Smooth muscle cell (in vitro differentiated cells): ENCODE results near the gene MDM2. TPM values are rescaled to one million over a fixed set of nuclear protein-coding genes. Genes with fewer than 3 reads are reported as not detected.

ENCODE experiments used
- DNase-seq: peaks from one replicate; lab custom pipeline; 2025; ENCODE audit not compliant: unreplicated experiment; lab: John Stamatoyannopoulos, UW
- H2AFZ ChIP-seq: fragments of 200-600 bp; sonication (generic); 2 replicates; pipeline ENCODE4 v1.6.0; 2016; ENCODE audit warnings: antibody characterized with exemption, low read depth, mild to moderate bottlenecking
- H3F3A ChIP-seq: fragments of 200-600 bp; sonication (generic); 2 replicates; pipeline ENCODE4 v1.6.0; 2017; ENCODE audit warnings: antibody characterized with exemption, low read depth
- H3K27ac ChIP-seq: fragments of 200-600 bp; sonication (generic); 2 replicates; pipeline ENCODE4 v1.5.1; 2016; ENCODE audit warnings: low read depth, mild to moderate bottlenecking
- H3K27me3 ChIP-seq: fragments of 200-600 bp; sonication (generic); 2 replicates; pipeline ENCODE4 v1.6.1; 2016; ENCODE audit warnings: low read depth, mild to moderate bottlenecking
- H3K36me3 ChIP-seq: fragments of 200-600 bp; sonication (generic); 2 replicates; pipeline ENCODE4 v1.5.1; 2016; ENCODE audit warnings: low read depth
- H3K4me1 ChIP-seq: fragments of 200-600 bp; sonication (generic); 2 replicates; pipeline ENCODE4 v1.5.1; 2016; ENCODE audit warnings: low read depth
- H3K4me2 ChIP-seq: fragments of 200-600 bp; sonication (generic); 2 replicates; pipeline ENCODE4 v1.6.0; 2016; ENCODE audit warnings: mild to moderate bottlenecking
- H3K4me3 ChIP-seq: fragments of 200-600 bp; sonication (generic); 2 replicates; pipeline ENCODE4 v1.5.1; 2016; ENCODE audit warnings: mild to moderate bottlenecking
- H3K79me2 ChIP-seq: fragments of 200-600 bp; sonication (generic); 2 replicates; pipeline ENCODE4 v1.6.0; 2016; ENCODE audit warnings: low read depth, mild to moderate bottlenecking
- H3K9ac ChIP-seq: fragments of 200-600 bp; sonication (generic); 2 replicates; pipeline ENCODE4 v1.6.0; 2016; ENCODE audit warnings: low read depth
- H3K9me3 ChIP-seq: fragments of 200-600 bp; sonication (generic); replicated peaks from 2 replicates; pipeline ENCODE4 v1.5.1; 2016; ENCODE audit warnings: low read depth
- H4K20me1 ChIP-seq: fragments of 200-600 bp; sonication (generic); 2 replicates; pipeline ENCODE4 v1.6.0; 2016; ENCODE audit warnings: low read depth
- WGBS: methylation state at CpG from one replicate; pipeline ENCODE4 v1.1.7; 2016; ENCODE audit warnings: low lambda C conversion rate; 5-methylcytosine and 5-hydroxymethylcytosine counted together
- polyA plus RNA-seq: library from polyadenylated mRNA; unstranded; fragments of >200 nt; fragmentation: Nextera tagmentation; extraction: Ambion mirVana; gene quantifications from 2 replicates; pipeline ENCODE4 v1.2.1, GENCODE V29; 2016
- total RNA-seq: library from RNA; depleted of rRNA; stranded (reverse); fragments of >200 nt; gene quantifications from 2 replicates; pipeline ENCODE4 v1.2.3, GENCODE V29; 2014
- TF ChIP-seq, protein P1 (sequence below): fragments of 200-600 bp; sonication (generic); IDR thresholded peaks from 2 replicates; pipeline ENCODE4 v1.5.1; 2017; ENCODE audit warnings: borderline replicate concordance, mild to moderate bottlenecking, antibody characterized with exemption; ENCODE audit not compliant: insufficient read depth, poor library complexity, severe bottlenecking

The MDM2 gene
- total and polyA plus RNA-seq, 2 experiments from 2014 or later = 43.4 to 189 TPM

DNA sequence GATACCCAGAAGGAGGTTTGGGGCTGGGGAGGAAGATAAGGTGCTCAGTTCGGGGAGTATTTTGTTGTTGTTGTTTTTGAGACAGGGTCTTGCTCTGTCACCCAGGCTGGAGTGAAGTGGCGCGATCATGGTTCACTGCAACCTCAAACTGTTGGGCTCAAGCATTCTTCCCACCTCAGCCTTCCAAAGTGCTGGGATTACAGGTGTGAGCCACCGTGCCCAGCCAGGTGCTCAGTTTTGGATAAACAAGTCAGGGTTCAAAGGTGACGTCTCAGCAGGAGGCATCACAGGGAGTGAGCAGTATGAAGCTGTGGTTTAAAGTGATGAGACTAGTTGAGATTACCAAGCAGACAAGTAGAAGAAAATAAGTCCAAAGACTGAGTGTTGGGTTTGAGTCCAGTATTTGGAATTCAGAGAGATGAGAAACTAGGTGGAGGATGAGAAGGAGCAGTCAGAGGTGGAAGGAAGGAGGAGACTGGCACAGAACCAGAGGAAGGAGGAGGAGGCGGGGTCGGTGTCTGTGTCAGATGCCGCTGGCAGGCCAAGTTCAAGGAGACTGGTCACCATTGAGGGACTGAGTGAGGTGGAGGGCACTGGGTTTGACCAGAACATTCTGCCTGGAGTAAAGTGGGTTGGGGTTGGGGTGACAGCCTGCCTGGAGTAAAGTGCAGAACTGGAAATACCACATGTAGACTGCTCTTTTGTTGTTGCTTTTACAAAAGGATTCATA is 45.9 kb upstream of the MDM2 start:
- Histone ChIP-seq H3K27ac (no peak overlapping the region), H3K36me3 (peaks cover 1% of the 10 kb centered on the region), H3K4me2 (no peak overlapping the region), H3K79me2 (no peaks in the 10 kb centered on the region), H4K20me1 (no peaks in the 10 kb centered on the region), H3K9me3 (no peaks in the 10 kb centered on the region), H2AFZ (no peak overlapping the region), H3F3A (no peaks in the 10 kb centered on the region), H3K4me1 (no peaks in the 10 kb centered on the region), H3K27me3 (no peaks in the 10 kb centered on the region), H3K4me3 (no peak overlapping the region), H3K9ac (no peak overlapping the region)
- no peak for DNase-seq
- TF ChIP-seq, protein P1, sequence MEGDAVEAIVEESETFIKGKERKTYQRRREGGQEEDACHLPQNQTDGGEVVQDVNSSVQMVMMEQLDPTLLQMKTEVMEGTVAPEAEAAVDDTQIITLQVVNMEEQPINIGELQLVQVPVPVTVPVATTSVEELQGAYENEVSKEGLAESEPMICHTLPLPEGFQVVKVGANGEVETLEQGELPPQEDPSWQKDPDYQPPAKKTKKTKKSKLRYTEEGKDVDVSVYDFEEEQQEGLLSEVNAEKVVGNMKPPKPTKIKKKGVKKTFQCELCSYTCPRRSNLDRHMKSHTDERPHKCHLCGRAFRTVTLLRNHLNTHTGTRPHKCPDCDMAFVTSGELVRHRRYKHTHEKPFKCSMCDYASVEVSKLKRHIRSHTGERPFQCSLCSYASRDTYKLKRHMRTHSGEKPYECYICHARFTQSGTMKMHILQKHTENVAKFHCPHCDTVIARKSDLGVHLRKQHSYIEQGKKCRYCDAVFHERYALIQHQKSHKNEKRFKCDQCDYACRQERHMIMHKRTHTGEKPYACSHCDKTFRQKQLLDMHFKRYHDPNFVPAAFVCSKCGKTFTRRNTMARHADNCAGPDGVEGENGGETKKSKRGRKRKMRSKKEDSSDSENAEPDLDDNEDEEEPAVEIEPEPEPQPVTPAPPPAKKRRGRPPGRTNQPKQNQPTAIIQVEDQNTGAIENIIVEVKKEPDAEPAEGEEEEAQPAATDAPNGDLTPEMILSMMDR = no peak
- 95% methylated on average over 8 of the region's 8 CpGs for WGBS

DNA sequence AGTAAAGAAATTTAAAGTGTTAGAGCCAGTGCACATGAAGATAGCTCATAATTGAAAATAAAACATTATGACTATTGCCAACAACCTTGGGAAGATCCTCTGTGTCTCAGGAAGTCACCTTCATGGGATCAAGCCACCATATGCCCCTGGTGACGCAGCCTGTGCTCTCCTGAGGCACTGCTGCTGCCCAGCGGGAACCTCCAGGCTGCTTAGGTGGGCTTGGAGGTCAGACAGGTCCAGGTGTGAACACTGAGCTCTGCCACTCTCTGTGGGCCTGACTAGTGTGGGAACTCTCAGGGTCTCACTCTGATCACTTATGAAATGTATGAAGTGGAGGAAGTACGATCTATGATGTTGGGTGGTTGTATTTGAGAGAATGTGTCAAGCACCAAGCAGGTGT is 45.3 kb upstream of the MDM2 start:
- 94% methylated on average over 3 of the region's 3 CpGs for WGBS
- no peaks in the 10 kb centered on the region for H3K9me3 ChIP-seq
- H3F3A ChIP-seq = no peaks in the 10 kb centered on the region
- no peak overlapping the region for H2AFZ ChIP-seq
- no peak overlapping the region for H3K4me3 ChIP-seq
- no peak overlapping the region for H3K27ac ChIP-seq
- TF ChIP-seq, protein P1 = no peak
- no peaks in the 10 kb centered on the region for H4K20me1 ChIP-seq
- DNase-seq = no peak
- no peak overlapping the region for H3K4me2 ChIP-seq
- H3K9ac ChIP-seq = no peak overlapping the region
- H3K79me2 ChIP-seq = no peaks in the 10 kb centered on the region
- H3K27me3 ChIP-seq = no peaks in the 10 kb centered on the region
- no peaks in the 10 kb centered on the region for H3K4me1 ChIP-seq
- no peaks in the 10 kb centered on the region for H3K36me3 ChIP-seq

DNA sequence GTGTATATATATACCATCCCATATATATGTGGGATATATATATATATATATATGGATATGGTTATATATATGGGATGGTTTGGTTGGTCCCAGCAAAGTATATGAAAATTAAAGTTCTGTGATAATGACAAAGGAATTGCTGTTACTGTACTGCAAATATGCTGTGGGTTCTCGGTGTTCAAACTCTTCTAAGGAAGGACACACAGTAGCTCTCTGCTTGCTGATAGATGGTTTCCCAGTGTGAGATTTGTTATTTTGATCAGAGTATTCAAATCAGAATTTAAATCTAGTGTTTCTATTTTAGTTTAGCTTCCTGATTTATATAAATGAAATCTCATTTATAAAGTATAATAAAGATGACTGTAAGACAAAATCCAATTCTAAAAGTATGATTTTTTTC is 42.3 kb upstream of the MDM2 start:
- no peaks in the 10 kb centered on the region for H3K9me3 ChIP-seq
- TF ChIP-seq, protein P1 = no peak
- no peak overlapping the region for H2AFZ ChIP-seq
- no peaks in the 10 kb centered on the region for H4K20me1 ChIP-seq
- H3K27ac ChIP-seq = no peak overlapping the region
- no peak for DNase-seq
- H3K4me3 ChIP-seq = no peak overlapping the region
- H3K79me2 ChIP-seq = no peaks in the 10 kb centered on the region
- WGBS = 100% methylated on average over 1 of the region's 1 CpG
- no peaks in the 10 kb centered on the region for H3K27me3 ChIP-seq
- no peak overlapping the region for H3K9ac ChIP-seq
- H3K4me1 ChIP-seq = no peaks in the 10 kb centered on the region
- no peaks in the 10 kb centered on the region for H3F3A ChIP-seq
- H3K4me2 ChIP-seq = no peak overlapping the region
- H3K36me3 ChIP-seq = no peaks in the 10 kb centered on the region

DNA sequence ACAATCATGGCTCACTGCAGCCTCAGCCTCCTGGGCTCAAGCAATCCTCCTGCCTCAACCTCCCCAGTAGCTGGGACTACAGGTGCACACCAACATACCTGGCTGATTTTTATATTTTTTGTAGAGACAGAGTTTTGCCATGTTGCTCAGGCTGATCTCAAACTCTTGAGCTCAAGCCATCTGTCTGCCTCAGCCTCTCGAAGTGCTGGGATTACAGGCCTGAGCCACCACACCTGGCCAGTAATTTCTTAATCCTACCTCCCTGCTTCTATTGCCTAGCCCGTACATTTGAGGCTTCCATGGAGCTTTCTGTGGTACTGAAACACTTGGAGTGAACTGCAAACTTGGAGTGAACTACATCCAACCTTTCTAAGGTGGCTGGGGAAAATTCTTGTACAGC is 41.3 kb upstream of the MDM2 start:
- Histone ChIP-seq H3K27ac (no peak overlapping the region), H3K9me3 (no peaks in the 10 kb centered on the region), H3F3A (no peaks in the 10 kb centered on the region), H3K4me2 (no peak overlapping the region), H3K4me1 (no peaks in the 10 kb centered on the region), H3K27me3 (no peaks in the 10 kb centered on the region), H3K79me2 (no peaks in the 10 kb centered on the region), H4K20me1 (no peaks in the 10 kb centered on the region), H3K4me3 (no peak overlapping the region), H3K36me3 (no peaks in the 10 kb centered on the region), H2AFZ (no peak overlapping the region), H3K9ac (no peak overlapping the region)
- TF ChIP-seq, protein P1 = no peak
- DNase-seq = no peak
- WGBS = 98% methylated on average over 2 of the region's 2 CpGs
